ENCODE data around the gene PDE4B. TPM values are rescaled to one million over a fixed set of nuclear protein-coding genes. Genes with fewer than 3 reads are reported as not detected.

Gene PDE4B
- total RNA-seq, 2 donors from 2014 or later, result 4.3 to 18.0 TPM

DNA sequence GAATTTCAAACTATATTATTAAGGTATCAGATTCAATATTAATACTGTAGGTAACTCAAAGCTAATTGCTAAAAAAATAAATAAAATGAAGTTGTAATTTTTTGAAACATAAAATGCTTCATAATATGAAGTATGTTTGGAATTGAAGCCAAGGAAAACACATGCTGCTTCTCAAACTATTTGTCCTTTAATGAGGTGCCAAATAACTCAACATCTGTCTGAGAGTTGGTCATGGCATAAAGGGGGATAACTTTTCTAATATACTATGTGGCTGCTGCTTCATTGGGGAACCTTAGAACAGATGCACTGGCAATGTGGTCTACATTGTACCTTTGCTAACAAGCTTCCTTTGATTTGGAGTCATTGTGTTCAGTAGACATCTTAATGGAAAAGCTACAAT, 96.7 kb downstream of the PDE4B start:
- H3K27ac ChIP-seq (ENCODE audit: low read depth, low read length), result no peak overlapping the region
- no peaks in the 10 kb centered on the region for H3K9me3 ChIP-seq (ENCODE audit: control insufficient read depth, low read length)
- H3K4me3 ChIP-seq (ENCODE audit: low read length), result no peak overlapping the region
- Mint-ChIP-seq H3K36me3 (ENCODE audit: low read depth) (no peaks in the 10 kb centered on the region), H3K27me3 (ENCODE audit: insufficient read depth) (peaks cover 2% of the 10 kb centered on the region), H3K4me1 (no peaks in the 10 kb centered on the region), H3K4me3 (no peak overlapping the region), H3K27ac (no peak overlapping the region), H3K9me3 (peaks cover 5% of the 10 kb centered on the region)
- TF ChIP-seq, protein P1, sequence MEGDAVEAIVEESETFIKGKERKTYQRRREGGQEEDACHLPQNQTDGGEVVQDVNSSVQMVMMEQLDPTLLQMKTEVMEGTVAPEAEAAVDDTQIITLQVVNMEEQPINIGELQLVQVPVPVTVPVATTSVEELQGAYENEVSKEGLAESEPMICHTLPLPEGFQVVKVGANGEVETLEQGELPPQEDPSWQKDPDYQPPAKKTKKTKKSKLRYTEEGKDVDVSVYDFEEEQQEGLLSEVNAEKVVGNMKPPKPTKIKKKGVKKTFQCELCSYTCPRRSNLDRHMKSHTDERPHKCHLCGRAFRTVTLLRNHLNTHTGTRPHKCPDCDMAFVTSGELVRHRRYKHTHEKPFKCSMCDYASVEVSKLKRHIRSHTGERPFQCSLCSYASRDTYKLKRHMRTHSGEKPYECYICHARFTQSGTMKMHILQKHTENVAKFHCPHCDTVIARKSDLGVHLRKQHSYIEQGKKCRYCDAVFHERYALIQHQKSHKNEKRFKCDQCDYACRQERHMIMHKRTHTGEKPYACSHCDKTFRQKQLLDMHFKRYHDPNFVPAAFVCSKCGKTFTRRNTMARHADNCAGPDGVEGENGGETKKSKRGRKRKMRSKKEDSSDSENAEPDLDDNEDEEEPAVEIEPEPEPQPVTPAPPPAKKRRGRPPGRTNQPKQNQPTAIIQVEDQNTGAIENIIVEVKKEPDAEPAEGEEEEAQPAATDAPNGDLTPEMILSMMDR (conservative IDR thresholded peaks at IDR 0.05), result no peak
- H3K27me3 ChIP-seq (ENCODE audit: control insufficient read depth, insufficient read depth, low read length, poor library complexity, severe bottlenecking), result no peaks in the 10 kb centered on the region
- no peak overlapping the region for H3K9ac ChIP-seq (ENCODE audit: extremely low read depth, low read length, poor library complexity, severe bottlenecking)
- DNase-seq, result no peak
- H3K4me1 ChIP-seq (ENCODE audit: control insufficient read depth, insufficient read depth, low read length), result no peaks in the 10 kb centered on the region
- H3K36me3 ChIP-seq (ENCODE audit: control insufficient read depth, insufficient read depth, low read length), result no peaks in the 10 kb centered on the region

DNA sequence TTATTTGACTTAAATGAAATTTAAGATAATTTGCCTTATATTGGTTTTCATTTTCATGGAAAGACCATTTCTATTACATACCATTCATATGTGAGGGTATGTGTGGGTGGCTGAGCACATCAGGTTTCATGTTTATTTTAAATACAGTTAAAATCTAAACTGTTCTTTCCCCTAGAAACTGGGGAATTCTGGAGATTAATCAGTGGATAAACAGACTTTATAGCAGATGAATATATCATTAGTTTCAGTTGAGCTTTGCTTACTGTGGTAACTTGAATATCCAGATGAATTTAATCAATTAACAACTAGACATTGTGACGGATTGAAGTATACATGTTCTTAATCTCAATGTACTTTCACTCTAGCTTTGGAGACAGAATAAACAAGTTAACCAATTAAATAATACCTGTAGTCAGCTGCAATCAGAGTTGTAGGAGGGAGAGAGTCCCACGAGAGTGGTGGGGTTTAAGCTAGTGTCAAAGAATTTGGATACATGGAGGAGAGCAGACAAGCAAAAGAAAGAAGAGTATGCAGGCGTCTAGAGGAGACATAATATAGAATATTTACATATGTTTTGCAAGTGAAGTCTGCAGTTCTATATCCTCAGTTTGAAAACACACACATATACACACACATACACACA, 97.6 kb downstream of the PDE4B start:
- Histone ChIP-seq H3K9me3 (ENCODE audit: control insufficient read depth, low read length) (no peaks in the 10 kb centered on the region), H3K27ac (ENCODE audit: low read depth, low read length) (no peak overlapping the region), H3K36me3 (ENCODE audit: control insufficient read depth, insufficient read depth, low read length) (no peaks in the 10 kb centered on the region), H3K4me3 (ENCODE audit: low read length) (no peak overlapping the region), H3K4me1 (ENCODE audit: control insufficient read depth, insufficient read depth, low read length) (no peaks in the 10 kb centered on the region), H3K27me3 (ENCODE audit: control insufficient read depth, insufficient read depth, low read length, poor library complexity, severe bottlenecking) (no peaks in the 10 kb centered on the region), H3K9ac (ENCODE audit: extremely low read depth, low read length, poor library complexity, severe bottlenecking) (no peak overlapping the region)
- no peaks in the 10 kb centered on the region for H3K4me1 Mint-ChIP-seq
- TF ChIP-seq, protein P1 (conservative IDR thresholded peaks at IDR 0.05), result no peak
- no peak for DNase-seq
- H3K36me3 Mint-ChIP-seq (ENCODE audit: low read depth), result no peaks in the 10 kb centered on the region
- peaks cover 5% of the 10 kb centered on the region for H3K9me3 Mint-ChIP-seq
- H3K4me3 Mint-ChIP-seq, result no peak overlapping the region
- H3K27me3 Mint-ChIP-seq (ENCODE audit: insufficient read depth), result peaks cover 2% of the 10 kb centered on the region
- WGBS, 2 experiments (ENCODE audit: insufficient coverage in 1 of 2, insufficient read length in 1 of 2), result 60 to 100% methylated on average over 1 to 3 of the region's 3 CpGs
- no peak overlapping the region for H3K27ac Mint-ChIP-seq

DNA sequence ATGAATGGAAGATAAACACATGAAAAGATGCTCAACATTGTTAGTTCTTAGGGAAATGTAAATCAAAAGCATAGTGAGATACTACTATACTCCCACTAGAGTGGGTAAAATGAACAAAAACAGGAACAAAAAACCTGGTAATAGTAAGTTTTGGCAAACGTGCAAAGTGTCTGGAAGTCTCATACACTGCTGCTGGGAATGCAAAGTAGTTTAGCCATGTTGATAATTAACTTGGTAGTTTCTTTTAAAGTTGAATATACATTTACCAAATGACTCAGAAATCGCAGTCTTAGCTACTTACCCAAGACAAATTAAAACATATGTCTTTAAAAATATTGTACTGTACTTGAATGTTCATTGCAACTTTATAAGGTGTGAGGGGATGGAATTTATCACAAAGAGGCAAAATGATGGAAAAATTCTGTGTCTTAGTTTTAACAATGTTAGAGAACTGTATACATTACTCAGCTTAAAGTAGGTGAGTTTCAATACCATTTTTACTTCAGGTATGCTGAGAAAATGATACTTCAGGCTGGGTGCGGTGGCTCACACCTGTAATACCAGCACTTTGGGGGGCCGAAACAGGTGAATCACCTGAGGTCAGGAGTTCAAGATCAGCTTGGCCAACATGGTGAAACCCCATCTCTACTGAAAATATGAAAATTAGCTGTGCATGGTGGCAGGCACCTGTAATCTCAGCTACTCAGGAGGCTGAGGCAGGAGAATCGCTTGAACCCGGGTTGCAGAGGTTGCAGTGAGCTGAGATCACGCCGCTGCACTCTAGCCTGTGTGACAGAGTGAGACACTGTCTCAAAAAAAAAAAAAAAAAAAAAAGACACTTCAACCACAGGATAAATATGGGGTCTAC, 102.3 kb downstream of the PDE4B start:
- no peak overlapping the region for H3K9ac ChIP-seq (ENCODE audit: extremely low read depth, low read length, poor library complexity, severe bottlenecking)
- H3K9me3 ChIP-seq (ENCODE audit: control insufficient read depth, low read length), result no peaks in the 10 kb centered on the region
- H3K36me3 Mint-ChIP-seq (ENCODE audit: low read depth), result no peaks in the 10 kb centered on the region
- no peak overlapping the region for H3K4me3 Mint-ChIP-seq
- no peak overlapping the region for H3K27ac ChIP-seq (ENCODE audit: low read depth, low read length)
- no peak overlapping the region for H3K27ac Mint-ChIP-seq
- TF ChIP-seq, protein P1 (conservative IDR thresholded peaks at IDR 0.05), result no peak
- H3K4me3 ChIP-seq (ENCODE audit: low read length), result no peak overlapping the region
- no peaks in the 10 kb centered on the region for H3K36me3 ChIP-seq (ENCODE audit: control insufficient read depth, insufficient read depth, low read length)
- H3K27me3 Mint-ChIP-seq (ENCODE audit: insufficient read depth), result no peaks in the 10 kb centered on the region
- H3K27me3 ChIP-seq (ENCODE audit: control insufficient read depth, insufficient read depth, low read length, poor library complexity, severe bottlenecking), result no peaks in the 10 kb centered on the region
- 75 to 90% methylated on average over 7 of the region's 8 CpGs for WGBS, 2 experiments (ENCODE audit: insufficient coverage in 1 of 2, insufficient read length in 1 of 2)
- peaks cover 4% of the 10 kb centered on the region for H3K9me3 Mint-ChIP-seq
- no peak for DNase-seq
- H3K4me1 Mint-ChIP-seq, result no peaks in the 10 kb centered on the region
- no peaks in the 10 kb centered on the region for H3K4me1 ChIP-seq (ENCODE audit: control insufficient read depth, insufficient read depth, low read length)

Data from endodermal cell (in vitro differentiated cells).